ENCODE results near the gene CNNM4. TPM values are rescaled to one million over a fixed set of nuclear protein-coding genes. Genes with fewer than 3 reads are reported as not detected.

Gene CNNM4
- total RNA-seq, 1 experiment from 2014 or later, result 12.5 TPM

GRCh38 chr2:96739633-96740428 lies 20.9 kb upstream of the CNNM4 start, which contains the start of gene LMAN2L:
Gene LMAN2L, minus strand, starts transcription at chr2:96740064. Its CDS starts 24 bp downstream, at chr2:96740040.
- intact Hi-C loops (cut with micrococcal nuclease), result loop anchor here (1.0 to 5.0 kb wide), 4 partner anchors 20 to 102 kb away; partner anchors contain the start of genes CNNM3, CNNM4 and KANSL3
- POLR2A ChIA-PET (ENCODE audit: unreplicated experiment), result no interaction called here
- ATAC-seq, result peak; percentile 100

DNA sequence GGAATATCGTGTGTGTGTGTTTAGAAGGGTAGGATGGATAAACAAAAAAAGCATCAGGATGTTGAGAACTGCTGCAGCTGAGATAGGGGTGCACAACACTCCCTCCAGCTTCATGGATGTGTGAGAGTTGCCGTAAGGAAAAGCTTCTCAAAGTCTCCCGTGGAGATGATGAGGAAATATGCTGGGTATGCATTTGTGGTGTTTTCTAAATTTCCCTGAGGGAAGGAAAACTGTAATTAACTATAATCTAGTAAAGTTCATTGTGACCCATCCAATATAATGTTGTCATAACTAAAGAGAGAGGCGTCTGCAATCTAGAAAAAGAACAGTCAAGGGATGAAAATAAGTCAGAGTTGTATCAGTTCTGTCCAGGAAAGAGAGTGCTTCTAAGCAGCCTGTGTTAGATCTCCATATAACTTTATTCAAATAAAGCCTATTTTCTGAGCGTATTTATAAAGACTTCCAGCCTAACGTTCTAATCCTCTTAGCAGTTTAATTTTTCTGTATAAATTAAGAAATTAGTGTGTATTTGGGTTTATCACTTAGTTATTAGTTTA lies 13.6 kb upstream of the CNNM4 start:
- Histone ChIP-seq H3K27me3 (ENCODE audit: low read length) (no peaks in the 10 kb centered on the region), H3K4me3 (ENCODE audit: low read length) (no peak overlapping the region), H2AFZ (ENCODE audit: low read length) (no peak overlapping the region), H3K9me2 (replicated peaks; ENCODE audit: low read length) (no peaks in the 10 kb centered on the region), H3K27ac (ENCODE audit: low read length) (no peak overlapping the region), H4K20me1 (ENCODE audit: low read length) (no peaks in the 10 kb centered on the region), H3K9me3 (ENCODE audit: low read length) (no peaks in the 10 kb centered on the region), H3K9ac (ENCODE audit: low read length) (no peak overlapping the region), H3K4me1 (ENCODE audit: insufficient read depth, low read length) (no peaks in the 10 kb centered on the region), H3K79me2 (ENCODE audit: low read length) (no peaks in the 10 kb centered on the region), H3F3A (ENCODE audit: low read length, unreplicated experiment) (no peaks in the 10 kb centered on the region), H3K4me2 (ENCODE audit: low read length) (no peak overlapping the region), H3K36me3 (ENCODE audit: low read depth, low read length) (no peaks in the 10 kb centered on the region)
- ATAC-seq (no peak), DNase-seq (no peak)
- intact Hi-C loops (cut with micrococcal nuclease), result no loop called here
- POLR2A ChIA-PET (ENCODE audit: unreplicated experiment), result no interaction called here
- CTCF ChIA-PET, result no interaction called here
- TF ChIP-seq, protein P1, sequence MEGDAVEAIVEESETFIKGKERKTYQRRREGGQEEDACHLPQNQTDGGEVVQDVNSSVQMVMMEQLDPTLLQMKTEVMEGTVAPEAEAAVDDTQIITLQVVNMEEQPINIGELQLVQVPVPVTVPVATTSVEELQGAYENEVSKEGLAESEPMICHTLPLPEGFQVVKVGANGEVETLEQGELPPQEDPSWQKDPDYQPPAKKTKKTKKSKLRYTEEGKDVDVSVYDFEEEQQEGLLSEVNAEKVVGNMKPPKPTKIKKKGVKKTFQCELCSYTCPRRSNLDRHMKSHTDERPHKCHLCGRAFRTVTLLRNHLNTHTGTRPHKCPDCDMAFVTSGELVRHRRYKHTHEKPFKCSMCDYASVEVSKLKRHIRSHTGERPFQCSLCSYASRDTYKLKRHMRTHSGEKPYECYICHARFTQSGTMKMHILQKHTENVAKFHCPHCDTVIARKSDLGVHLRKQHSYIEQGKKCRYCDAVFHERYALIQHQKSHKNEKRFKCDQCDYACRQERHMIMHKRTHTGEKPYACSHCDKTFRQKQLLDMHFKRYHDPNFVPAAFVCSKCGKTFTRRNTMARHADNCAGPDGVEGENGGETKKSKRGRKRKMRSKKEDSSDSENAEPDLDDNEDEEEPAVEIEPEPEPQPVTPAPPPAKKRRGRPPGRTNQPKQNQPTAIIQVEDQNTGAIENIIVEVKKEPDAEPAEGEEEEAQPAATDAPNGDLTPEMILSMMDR (conservative IDR thresholded peaks at IDR 0.05; ENCODE audit: low read depth, low read length), result no peak
- TF ChIP-seq EZH2 (IDR thresholded peaks at IDR 0.05; ENCODE audit: low read length, unreplicated experiment) (no peak), EZH2phosphoT487 (IDR thresholded peaks at IDR 0.05; ENCODE audit: borderline replicate concordance, low read length) (no peak)
- no TSS peak for BruUV-seq (replicated peaks)

More at GRCh38 chr2:96739633-96740428, 20.9 kb upstream of the CNNM4 start, which contains the start of gene LMAN2L:
- no TSS peak for BruUV-seq (replicated peaks)
- no peak within 1 kb of the TSS for H3K27ac ChIP-seq (ENCODE audit: low read length)
- H3K36me3 ChIP-seq (ENCODE audit: low read depth, low read length), result no peaks in the 10 kb centered on the region; the same call in 1 of the 2 replicates
- H3K9me3 ChIP-seq (ENCODE audit: low read length), result no peaks in the 10 kb centered on the region
- peak within 1 kb of the TSS; percentile 74 for H3K9ac ChIP-seq (ENCODE audit: low read length)
- peaks cover 17% of the 10 kb centered on the region; the same call in 1 of the 2 replicates for H3K4me1 ChIP-seq (ENCODE audit: insufficient read depth, low read length)
- no peaks in the 10 kb centered on the region for H4K20me1 ChIP-seq (ENCODE audit: low read length)
- TF ChIP-seq, protein P1 (conservative IDR thresholded peaks at IDR 0.05; ENCODE audit: low read depth, low read length), result no peak
- TF ChIP-seq EZH2 (IDR thresholded peaks at IDR 0.05; ENCODE audit: low read length, unreplicated experiment) (no peak), EZH2phosphoT487 (IDR thresholded peaks at IDR 0.05; ENCODE audit: borderline replicate concordance, low read length) (no peak)
- peak within 1 kb of the TSS; percentile 79 for H3K4me3 ChIP-seq (ENCODE audit: low read length)
- no peaks in the 10 kb centered on the region for H3F3A ChIP-seq (ENCODE audit: low read length, unreplicated experiment)
- peak within 1 kb of the TSS; percentile 95 for H2AFZ ChIP-seq (ENCODE audit: low read length)
- CTCF ChIA-PET, result interaction anchor here (0.6 kb wide), 1 partner anchor 76 kb away, joined by 5 read pairs; the partner anchor contains the start of gene CNNM3
- H3K9me2 ChIP-seq (replicated peaks; ENCODE audit: low read length), result no peaks in the 10 kb centered on the region
- H3K4me2 ChIP-seq (ENCODE audit: low read length), result peak within 1 kb of the TSS; percentile 86
- peak; percentile 98 for DNase-seq
- H3K27me3 ChIP-seq (ENCODE audit: low read length), result no peaks in the 10 kb centered on the region
- peaks cover 27% of the 10 kb centered on the region for H3K79me2 ChIP-seq (ENCODE audit: low read length)
